BJ (cell line): ENCODE measurements around the gene TPST1. TPM values are rescaled to one million over a fixed set of nuclear protein-coding genes. Genes with fewer than 3 reads are reported as not detected.

Experiments
- CTCF ChIA-PET: fragments of 350-600 bp; formaldehyde crosslinking; extraction: SDS; loops from one replicate; lab custom pipeline; 2021; ENCODE audit warnings: antibody characterized with exemption, inconsistent platforms; lab: Yijun Ruan, JAX
- POLR2A ChIA-PET: fragments of 300-600 bp; sonication (Branson Sonifier 250); formaldehyde crosslinking; extraction: SDS; loops from one replicate; lab custom pipeline; 2021; ENCODE audit warnings: antibody characterized with exemption; lab: Charles Lee
- DNase-seq: peaks from one replicate; pipeline ENCODE4 v3.0.0-alpha.2; 2011; ENCODE audit warnings: low read depth
- H3K27me3 ChIP-seq: 2 replicates; pipeline ENCODE4 v1.6.0; 2011; ENCODE audit warnings: low read length; ENCODE audit not compliant: control insufficient read depth, insufficient read depth
- H3K36me3 ChIP-seq: 2 replicates; pipeline ENCODE4 v1.5.1; 2011; ENCODE audit warnings: low read length; ENCODE audit not compliant: control insufficient read depth, insufficient read depth
- H3K4me3 ChIP-seq: 2 replicates; pipeline ENCODE4 v1.5.1; 2011; ENCODE audit warnings: low read depth, mild to moderate bottlenecking, control low read depth, low read length
- CTCF ChIP-seq: IDR thresholded peaks from 2 replicates; pipeline ENCODE4 v1.5.1; 2011; ENCODE audit warnings: low read depth, mild to moderate bottlenecking, control low read depth, inconsistent platforms, low read length, moderate library complexity; ENCODE audit not compliant: insufficient read depth
- polyA plus RNA-seq: library from polyadenylated mRNA; depleted of rRNA; stranded (reverse); fragments of >200 nt; gene quantifications from 2 replicates; pipeline ENCODE4 v1.2.3, GENCODE V29; 2011

TPST1 gene
- polyA plus RNA-seq, 1 experiment: 34.9 TPM

DNA sequence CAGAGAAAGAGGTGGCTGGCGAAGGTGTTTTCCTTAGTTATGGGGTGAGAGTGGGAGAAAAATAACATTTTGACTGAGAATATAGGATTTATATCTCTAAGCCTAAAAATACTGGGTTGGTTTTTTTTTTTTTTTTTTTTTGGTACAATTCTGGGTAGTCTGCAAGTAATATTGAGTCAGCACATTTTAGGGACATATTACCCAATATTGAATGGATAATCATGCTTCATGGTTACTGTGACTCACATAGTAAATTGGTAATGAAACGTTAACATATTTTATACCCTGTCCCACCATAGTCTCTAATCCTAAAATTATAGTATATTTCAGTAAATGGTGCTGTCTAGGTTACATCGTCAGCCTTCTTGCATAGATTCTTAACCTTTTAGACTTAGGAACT is 91.4 kb downstream of the TPST1 start:
- no peak overlapping the region for H3K4me3 ChIP-seq
- ChIA-PET CTCF (interaction anchor here (1.3 kb wide), 1 partner anchor 155 kb away, joined by 5 read pairs; no protein-coding TSS in a partner anchor), POLR2A (no interaction called here)
- no peak for DNase-seq
- H3K36me3 ChIP-seq: no peaks in the 10 kb centered on the region
- no peak for TF ChIP-seq CTCF
- no peaks in the 10 kb centered on the region for H3K27me3 ChIP-seq

- ChIA-PET CTCF (no interaction called here), POLR2A (no interaction called here)
- no peak for TF ChIP-seq CTCF
- no peak overlapping the region for H3K4me3 ChIP-seq
- H3K36me3 ChIP-seq: no peaks in the 10 kb centered on the region
- no peak for DNase-seq
- H3K27me3 ChIP-seq: no peaks in the 10 kb centered on the region
Observed at GRCh38 chr7:66297579-66297978, 92.4 kb downstream of the TPST1 start.

DNA sequence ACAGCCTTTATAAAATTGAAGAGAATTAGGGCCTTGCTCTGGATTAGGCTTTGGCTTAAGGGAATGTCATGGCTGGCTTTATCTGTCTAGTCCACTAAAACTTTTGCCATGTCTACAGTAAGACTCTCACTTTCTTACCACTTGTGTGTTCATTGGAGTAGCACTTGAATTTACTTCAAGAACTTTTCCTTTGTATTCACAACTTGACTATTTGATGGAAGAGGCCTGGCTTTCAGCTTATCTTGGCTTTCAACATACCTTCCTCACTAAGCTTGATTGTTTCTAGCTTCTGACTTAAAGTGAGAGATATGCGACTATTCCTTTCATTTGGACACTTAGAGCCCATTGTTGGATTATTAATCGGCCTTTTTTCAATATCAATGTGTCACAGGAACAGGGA is 96.1 kb downstream of the TPST1 start:
- ChIA-PET CTCF (no interaction called here), POLR2A (no interaction called here)
- no peak for TF ChIP-seq CTCF

GRCh38 chr7:66301737-66302136 is 96.6 kb downstream of the TPST1 start:
- ChIA-PET POLR2A (no interaction called here), CTCF (no interaction called here)
- H3K36me3 ChIP-seq: no peaks in the 10 kb centered on the region
- TF ChIP-seq CTCF: no peak
- H3K4me3 ChIP-seq: no peak overlapping the region
- no peaks in the 10 kb centered on the region for H3K27me3 ChIP-seq
- no peak for DNase-seq

More for the DNA sequence above, 96.1 kb downstream of the TPST1 start:
- Histone ChIP-seq H3K4me3 (no peak overlapping the region), H3K36me3 (no peaks in the 10 kb centered on the region), H3K27me3 (no peaks in the 10 kb centered on the region)
- DNase-seq: no peak

DNA sequence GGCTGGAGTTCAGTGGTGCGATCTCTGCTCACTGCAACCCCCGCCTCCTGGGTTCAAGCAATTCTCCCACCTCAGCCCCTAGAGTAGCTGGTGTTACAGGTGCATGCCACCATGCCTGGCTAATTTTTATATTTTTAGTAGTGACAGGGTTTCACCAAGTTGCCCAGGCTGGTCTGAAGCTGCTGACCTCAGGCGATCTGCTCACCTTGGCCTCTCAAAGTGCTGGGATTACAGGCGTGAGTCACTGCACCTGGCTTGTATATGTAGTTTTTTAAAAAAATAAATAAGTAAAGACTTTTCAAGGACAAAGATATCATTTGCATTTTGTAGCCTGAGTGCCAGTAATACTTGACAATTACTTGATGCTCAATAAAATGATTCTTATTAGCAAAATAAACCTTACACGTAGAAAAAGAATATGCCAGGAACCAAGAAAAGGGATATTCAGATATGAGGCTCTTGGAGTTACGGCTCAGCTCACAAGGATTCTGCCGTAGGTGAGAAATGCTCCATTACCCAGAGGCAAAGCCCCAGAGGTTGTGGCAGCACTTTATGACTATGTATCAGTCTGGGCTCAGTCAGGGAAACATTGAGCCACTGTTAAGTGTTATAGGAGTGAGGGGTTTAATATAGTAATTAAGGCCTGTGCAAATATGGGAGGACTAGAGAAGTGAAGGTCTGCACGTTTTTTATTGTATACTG is 98.5 kb downstream of the TPST1 start:
- no peaks in the 10 kb centered on the region for H3K27me3 ChIP-seq
- ChIA-PET POLR2A (no interaction called here), CTCF (no interaction called here)
- H3K36me3 ChIP-seq: no peaks in the 10 kb centered on the region
- no peak overlapping the region for H3K4me3 ChIP-seq
- DNase-seq: no peak
- TF ChIP-seq CTCF: no peak
